Epithelial cell of proximal tubule (primary cell): ENCODE results near the gene MB21D2. TPM values are rescaled to one million over a fixed set of nuclear protein-coding genes. Genes with fewer than 3 reads are reported as not detected.

Experiments used
- DNase-seq: peaks from one replicate; pipeline ENCODE4 v3.0.0-alpha.2; 2011; ENCODE audit warnings: low read depth
- H3K4me3 ChIP-seq: 2 replicates; pipeline ENCODE4 v1.5.1; 2011; ENCODE audit warnings: low read depth, mild to moderate bottlenecking, low read length
- CTCF ChIP-seq: conservative IDR thresholded peaks from 2 replicates; pipeline ENCODE4 v1.5.1; 2012; ENCODE audit warnings: low read depth, mild to moderate bottlenecking, low read length
- total RNA-seq: library from RNA; depleted of rRNA; stranded (reverse); fragments of >200 nt; gene quantifications from 2 replicates; pipeline ENCODE4 v1.2.3, GENCODE V29; 2015

Gene MB21D2
- total RNA-seq, 1 donor from 2014 or later = 17.7 TPM

DNA sequence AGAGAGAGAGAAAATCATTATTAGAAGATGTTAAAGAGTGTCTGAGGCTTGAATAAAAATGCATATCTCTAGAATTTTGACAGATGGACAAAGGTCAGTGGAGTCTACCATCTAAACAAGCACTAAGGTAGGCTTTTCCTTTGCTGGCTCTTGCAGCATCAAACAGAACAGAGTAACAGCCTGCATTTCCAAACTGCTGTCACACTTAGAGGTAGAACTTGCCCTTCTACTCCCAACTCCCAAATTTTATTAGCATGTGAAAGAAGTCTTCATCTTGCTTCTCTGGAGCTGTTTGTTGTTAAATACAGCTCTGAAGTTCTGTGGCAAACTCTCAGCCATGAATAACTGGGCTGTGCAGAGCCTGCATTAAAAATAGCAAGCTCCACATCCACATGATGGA is 4.1 kb upstream of the MB21D2 start:
- TF ChIP-seq CTCF = no peak
- DNase-seq = no peak
- no peak overlapping the region for H3K4me3 ChIP-seq

DNA sequence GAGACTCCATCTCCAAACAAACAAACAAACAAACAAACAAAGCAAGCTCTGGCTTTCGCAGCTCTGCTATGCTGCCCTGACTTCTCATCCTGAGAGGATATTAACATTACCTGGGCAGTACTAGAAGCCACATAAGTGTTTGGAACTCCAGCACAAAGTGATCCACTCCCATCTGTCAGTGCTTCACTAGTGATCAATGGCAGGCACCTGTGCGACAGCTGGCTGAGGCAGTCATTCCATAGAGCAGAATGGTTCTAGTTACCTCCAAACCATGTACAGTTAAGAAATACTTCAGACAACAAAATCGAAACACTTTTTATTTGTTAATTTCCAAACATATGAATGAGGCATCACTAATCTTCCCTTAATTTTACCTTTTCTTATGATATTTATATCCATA is 2.8 kb upstream of the MB21D2 start:
- no peak overlapping the region for H3K4me3 ChIP-seq
- DNase-seq = no peak
- no peak for TF ChIP-seq CTCF

- TF ChIP-seq CTCF = no peak
- no peak for DNase-seq
Measured at GRCh38 chr3:192919901-192920300, 2.2 kb upstream of the MB21D2 start.

DNA sequence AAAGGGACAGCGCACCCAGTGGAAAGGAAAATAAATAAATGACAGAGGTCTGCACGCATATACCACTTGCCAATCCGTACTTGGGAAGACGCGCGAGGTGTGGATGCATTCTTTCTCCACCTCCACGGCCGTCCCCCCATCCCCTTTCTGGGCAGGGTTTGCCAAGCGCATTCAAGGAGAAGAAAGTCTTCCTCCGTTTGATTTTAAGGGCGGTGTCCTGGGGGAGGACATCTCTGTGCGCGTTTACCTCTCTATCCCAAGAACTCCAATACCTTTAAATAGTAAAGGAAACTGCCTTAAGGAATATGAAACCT is 576 bp upstream of the MB21D2 start:
- DNase-seq = no peak
- H3K4me3 ChIP-seq = peak overlapping the region; percentile 89
- no peak for TF ChIP-seq CTCF

More at GRCh38 chr3:192919901-192920300, 2.2 kb upstream of the MB21D2 start:
- no peak overlapping the region for H3K4me3 ChIP-seq

GRCh38 chr3:192917028-192917403 is 640 bp downstream of the MB21D2 start:
- no peak for DNase-seq
- no peak for TF ChIP-seq CTCF
- peak overlapping the region; percentile 89 for H3K4me3 ChIP-seq

DNA sequence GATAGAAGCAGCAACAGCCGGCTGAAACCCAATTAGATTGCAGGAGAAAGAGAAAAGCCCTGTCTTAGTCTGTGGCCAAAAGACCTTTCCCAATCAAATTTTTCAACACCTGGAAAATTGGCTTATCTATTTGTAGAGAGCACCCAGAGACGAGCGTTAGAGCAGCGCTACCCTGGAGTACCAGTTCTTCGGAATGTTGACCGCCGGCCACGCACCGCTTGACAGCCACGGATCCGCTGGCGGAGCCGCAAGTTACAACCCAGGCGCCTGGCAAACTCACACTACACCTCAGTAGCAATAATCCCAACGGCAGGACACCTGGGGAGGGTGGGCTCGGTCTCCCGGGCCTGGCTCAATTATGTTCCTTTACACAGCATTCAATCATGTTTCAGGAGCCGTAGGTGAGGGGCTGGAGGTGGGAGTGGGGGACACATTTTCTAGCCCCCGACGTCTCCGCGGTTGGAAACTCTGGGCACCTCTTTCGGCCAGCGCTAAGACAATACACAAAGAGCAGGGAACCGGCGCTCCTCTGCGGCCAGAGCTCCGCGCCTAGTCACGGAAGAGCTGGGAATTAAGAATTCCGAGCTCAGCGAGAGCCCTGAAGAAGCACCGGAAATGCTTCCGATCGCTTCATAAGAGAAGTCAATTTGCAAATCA is 1.2 kb downstream of the MB21D2 start:
- DNase-seq = no peak
- H3K4me3 ChIP-seq = peak overlapping the region; percentile 89
- TF ChIP-seq CTCF = no peak

- no peak for TF ChIP-seq CTCF
- peak overlapping the region; percentile 89 for H3K4me3 ChIP-seq
- no peak for DNase-seq
Measured at GRCh38 chr3:192915722-192916121, 1.9 kb downstream of the MB21D2 start.
